Activated T-helper 1 cell treated with anti-CD3 and anti-CD28 coated beads, Interleukin-12 subunit alpha, Interleukin-12 subunit beta, Interleukin-2, Interleukin-4 antibody, amounts not matched to agents 30 ng/mL and 10 ng/mL and 1 ng/mL, durations not matched to agents 14 hours and 24 hours and 36 hours (primary cell): ENCODE results near the gene JAK1. TPM values are rescaled to one million over a fixed set of nuclear protein-coding genes. Genes with fewer than 3 reads are reported as not detected.

Source experiments
- DNase-seq: peaks from one replicate; pipeline ENCODE4 v3.0.0; 2021; ENCODE audit warnings: low spot score
- H3K27ac Mint-ChIP-seq: one replicate; pipeline ENCODE4 v1.8.0; 2021; ENCODE audit warnings: mild to moderate bottlenecking, mixed read lengths
- H3K27me3 Mint-ChIP-seq: one replicate; pipeline ENCODE4 v1.8.0; 2022; ENCODE audit warnings: mild to moderate bottlenecking, moderate library complexity, mixed read lengths; ENCODE audit not compliant: insufficient read depth
- H3K36me3 Mint-ChIP-seq: one replicate; pipeline ENCODE4 v1.8.0; 2021; ENCODE audit warnings: low read depth, mixed read lengths
- H3K4me1 Mint-ChIP-seq: one replicate; pipeline ENCODE4 v1.8.0; 2021; ENCODE audit warnings: low read depth, mixed read lengths
- H3K4me3 Mint-ChIP-seq: one replicate; pipeline ENCODE4 v1.8.0; 2021; ENCODE audit warnings: mild to moderate bottlenecking, moderate library complexity, mixed read lengths
- H3K9me3 Mint-ChIP-seq: one replicate; pipeline ENCODE4 v1.8.0; 2021; ENCODE audit warnings: mixed read lengths
- intact Hi-C: fragments of 100-400 bp; cut with micrococcal nuclease; formaldehyde crosslinking; loops from one replicate; pipeline ENCODE4 v1.15.1; 2024
- total RNA-seq: library from RNA; stranded (reverse); gene quantifications from 2 replicates; pipeline ENCODE4 v1.2.3, GENCODE V29; 2022

The JAK1 gene
- total RNA-seq, 1 donor from 2014 or later, result 102 TPM

DNA sequence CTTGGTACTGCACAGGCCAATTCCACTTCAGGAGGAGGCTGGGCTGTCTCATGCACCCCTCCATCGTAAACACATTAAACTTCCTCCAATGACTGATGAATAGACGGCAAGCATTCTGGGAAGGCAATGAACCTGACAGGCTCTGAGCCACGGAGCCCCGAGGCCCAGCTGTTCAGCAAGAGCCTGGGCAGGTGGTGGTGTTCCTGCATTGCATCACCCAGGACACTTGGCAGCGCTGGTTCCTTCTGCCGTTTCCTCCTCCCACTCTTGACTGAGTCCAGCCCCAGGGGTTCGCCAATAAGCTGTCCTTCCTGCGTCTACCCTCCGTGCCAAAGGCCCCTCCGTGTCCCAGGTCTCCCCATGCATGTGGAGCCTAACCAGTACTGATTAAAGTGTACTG is 109.8 kb downstream of the JAK1 start:
- no peak overlapping the region for H3K4me3 Mint-ChIP-seq
- no peaks in the 10 kb centered on the region for H3K27me3 Mint-ChIP-seq
- DNase-seq, result no peak
- H3K4me1 Mint-ChIP-seq, result no peaks in the 10 kb centered on the region
- peaks cover 58% of the 10 kb centered on the region for H3K36me3 Mint-ChIP-seq
- H3K9me3 Mint-ChIP-seq, result no peaks in the 10 kb centered on the region
- intact Hi-C loops, result no loop called here
- H3K27ac Mint-ChIP-seq, result no peak overlapping the region

DNA sequence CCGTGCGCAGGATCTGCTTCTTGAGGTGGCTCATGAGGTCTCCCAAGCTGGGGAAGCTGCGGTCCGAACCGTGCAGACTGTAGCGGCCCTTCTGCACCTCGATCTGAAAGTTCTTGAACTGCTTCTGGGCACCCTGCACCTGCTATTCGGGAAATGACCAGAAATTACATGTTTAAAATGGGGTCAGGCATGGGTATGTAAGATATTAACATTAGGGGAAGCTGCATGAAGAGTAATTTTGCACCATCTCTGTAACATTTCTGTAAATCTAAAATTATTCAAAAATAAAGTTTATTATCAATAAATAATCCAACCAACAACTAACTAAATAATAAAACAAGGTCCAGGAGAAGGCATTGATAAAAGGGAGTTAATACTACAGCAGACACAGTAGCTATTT is 110.8 kb downstream of the JAK1 start:
- no peaks in the 10 kb centered on the region for H3K27me3 Mint-ChIP-seq
- no peak overlapping the region for H3K4me3 Mint-ChIP-seq
- no peak overlapping the region for H3K27ac Mint-ChIP-seq
- no peak for DNase-seq
- intact Hi-C loops, result no loop called here
- no peaks in the 10 kb centered on the region for H3K9me3 Mint-ChIP-seq
- H3K36me3 Mint-ChIP-seq, result peaks cover 58% of the 10 kb centered on the region
- H3K4me1 Mint-ChIP-seq, result no peaks in the 10 kb centered on the region

DNA sequence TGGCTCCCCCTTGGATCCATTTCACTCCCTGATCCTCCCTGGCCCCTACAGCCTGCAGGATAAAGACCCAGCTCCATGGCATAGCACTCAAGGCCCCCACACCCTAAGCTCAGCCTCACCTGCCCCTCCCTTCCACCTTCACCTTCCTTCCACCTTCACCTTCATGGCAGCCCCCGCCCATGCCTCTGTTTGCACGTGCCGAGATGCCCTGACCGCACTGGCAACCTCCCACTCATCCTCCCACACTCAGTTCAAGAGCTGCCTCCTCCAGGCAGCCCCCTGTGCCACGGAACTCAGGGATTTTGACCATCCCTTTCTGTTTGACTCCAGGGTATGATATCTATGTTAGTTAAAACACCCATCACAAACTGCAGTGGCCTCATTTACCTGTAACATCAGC is 111.7 kb downstream of the JAK1 start:
- no peaks in the 10 kb centered on the region for H3K27me3 Mint-ChIP-seq
- intact Hi-C loops, result no loop called here
- no peak overlapping the region for H3K27ac Mint-ChIP-seq
- DNase-seq, result no peak
- H3K4me1 Mint-ChIP-seq, result no peaks in the 10 kb centered on the region
- peaks cover 62% of the 10 kb centered on the region for H3K36me3 Mint-ChIP-seq
- H3K4me3 Mint-ChIP-seq, result no peak overlapping the region
- no peaks in the 10 kb centered on the region for H3K9me3 Mint-ChIP-seq

GRCh38 chr1:64851664-64852063 is 114.7 kb downstream of the JAK1 start:
- H3K36me3 Mint-ChIP-seq, result peaks cover 44% of the 10 kb centered on the region
- H3K4me1 Mint-ChIP-seq, result no peaks in the 10 kb centered on the region
- no peak for DNase-seq
- H3K9me3 Mint-ChIP-seq, result no peaks in the 10 kb centered on the region
- no peaks in the 10 kb centered on the region for H3K27me3 Mint-ChIP-seq
- no peak overlapping the region for H3K27ac Mint-ChIP-seq
- H3K4me3 Mint-ChIP-seq, result no peak overlapping the region
- intact Hi-C loops, result no loop called here

DNA sequence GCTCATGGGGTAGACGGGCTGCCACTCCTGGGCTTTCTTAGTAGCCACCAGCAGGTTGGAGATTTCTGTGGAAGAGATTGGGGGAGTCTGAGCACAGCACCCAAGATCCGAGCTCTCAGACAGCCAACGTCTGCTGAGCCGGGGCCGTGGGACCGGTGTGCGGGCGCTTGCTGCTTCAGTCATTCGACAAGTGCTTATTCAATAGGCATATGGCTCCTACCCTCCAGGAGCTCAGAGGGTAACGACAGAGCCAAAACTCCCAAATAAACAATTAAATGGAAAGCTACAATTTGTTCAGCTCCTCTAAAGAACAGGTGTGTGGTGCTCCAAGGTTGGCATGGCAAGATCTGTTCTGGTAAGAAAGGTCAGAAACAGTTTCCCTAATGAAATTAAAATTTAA is 115.5 kb downstream of the JAK1 start:
- Mint-ChIP-seq H3K4me3 (no peak overlapping the region), H3K9me3 (no peaks in the 10 kb centered on the region), H3K27me3 (no peaks in the 10 kb centered on the region), H3K4me1 (no peaks in the 10 kb centered on the region), H3K36me3 (peaks cover 40% of the 10 kb centered on the region), H3K27ac (no peak overlapping the region)
- intact Hi-C loops, result no loop called here
- no peak for DNase-seq

DNA sequence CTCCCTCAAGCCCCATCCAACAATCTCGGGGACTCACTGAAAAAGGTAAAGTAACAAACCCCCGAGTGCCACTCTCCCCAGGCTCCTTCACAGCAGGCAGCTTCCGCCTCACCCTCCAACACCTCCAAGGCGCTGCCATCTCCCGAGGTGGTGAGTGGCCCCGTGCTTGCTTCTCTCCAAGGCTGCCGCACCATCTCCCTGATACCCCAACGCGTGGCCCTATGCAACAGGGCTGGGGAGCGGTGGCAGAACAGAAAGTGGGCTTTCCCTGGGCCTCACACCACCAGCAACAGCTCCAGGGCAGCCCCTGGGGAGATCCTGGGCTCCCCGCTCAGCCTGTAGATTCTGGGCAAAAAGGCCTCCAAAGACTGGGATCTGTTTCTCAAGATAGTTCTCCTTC is 116.4 kb downstream of the JAK1 start:
- Mint-ChIP-seq H3K27ac (no peak overlapping the region), H3K36me3 (peaks cover 34% of the 10 kb centered on the region), H3K4me3 (no peak overlapping the region), H3K9me3 (no peaks in the 10 kb centered on the region), H3K27me3 (no peaks in the 10 kb centered on the region), H3K4me1 (no peaks in the 10 kb centered on the region)
- intact Hi-C loops, result no loop called here
- no peak for DNase-seq

GRCh38 chr1:64848803-64849202 is 117.5 kb downstream of the JAK1 start:
- Mint-ChIP-seq H3K4me3 (no peak overlapping the region), H3K4me1 (no peaks in the 10 kb centered on the region), H3K9me3 (no peaks in the 10 kb centered on the region), H3K27ac (no peak overlapping the region), H3K36me3 (peaks cover 39% of the 10 kb centered on the region), H3K27me3 (no peaks in the 10 kb centered on the region)
- intact Hi-C loops, result no loop called here
- no peak for DNase-seq

DNA sequence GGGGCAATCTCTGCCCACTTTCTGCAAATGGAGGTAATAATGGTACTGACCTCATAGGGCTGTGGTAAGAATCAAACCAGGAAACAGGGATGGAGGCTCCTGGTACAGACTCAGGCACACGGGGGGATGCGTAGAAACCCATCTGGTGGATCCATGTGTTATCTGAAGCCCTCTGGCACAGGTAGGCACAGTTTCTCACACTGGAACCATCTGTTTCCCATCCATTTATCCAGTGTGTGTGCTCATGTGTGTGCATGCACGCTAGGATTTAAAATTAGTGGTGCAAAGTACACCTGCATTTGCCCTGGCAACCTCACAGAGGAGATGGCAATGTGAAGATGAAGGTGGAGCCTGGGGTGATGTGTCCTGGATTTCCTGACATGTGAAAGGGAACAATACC is 118.2 kb downstream of the JAK1 start:
- Mint-ChIP-seq H3K9me3 (no peaks in the 10 kb centered on the region), H3K4me3 (no peak overlapping the region), H3K4me1 (no peaks in the 10 kb centered on the region), H3K36me3 (peaks cover 36% of the 10 kb centered on the region), H3K27ac (no peak overlapping the region), H3K27me3 (no peaks in the 10 kb centered on the region)
- intact Hi-C loops, result no loop called here
- no peak for DNase-seq

DNA sequence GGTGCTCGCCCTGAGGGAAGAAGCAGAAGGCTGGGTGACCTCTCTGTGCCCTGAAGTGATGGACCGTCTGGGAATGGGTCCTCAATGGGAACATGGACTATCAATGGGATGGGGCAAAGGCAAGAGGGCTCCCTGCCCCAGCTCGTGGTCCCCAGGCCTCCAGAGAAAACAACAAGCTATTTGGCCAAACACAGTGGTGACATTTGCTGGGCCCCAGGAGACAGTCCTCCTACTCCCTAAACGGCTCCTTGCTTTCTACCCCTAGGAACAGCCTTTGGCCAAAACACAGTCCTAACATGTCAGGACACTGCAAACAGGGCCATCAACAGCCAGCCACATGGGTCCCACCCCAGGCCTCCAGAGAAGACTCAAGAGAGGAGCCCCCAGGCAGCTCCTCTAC is 118.7 kb downstream of the JAK1 start:
- H3K4me3 Mint-ChIP-seq, result no peak overlapping the region
- H3K27me3 Mint-ChIP-seq, result no peaks in the 10 kb centered on the region
- peaks cover 41% of the 10 kb centered on the region for H3K36me3 Mint-ChIP-seq
- intact Hi-C loops, result no loop called here
- no peak for DNase-seq
- H3K4me1 Mint-ChIP-seq, result no peaks in the 10 kb centered on the region
- H3K27ac Mint-ChIP-seq, result no peak overlapping the region
- no peaks in the 10 kb centered on the region for H3K9me3 Mint-ChIP-seq

GRCh38 chr1:64846573-64847430 is 119.5 kb downstream of the JAK1 start:
- Mint-ChIP-seq H3K36me3 (peaks cover 35% of the 10 kb centered on the region), H3K4me3 (no peak overlapping the region), H3K9me3 (no peaks in the 10 kb centered on the region), H3K4me1 (no peaks in the 10 kb centered on the region), H3K27ac (peak overlapping the region; percentile 65), H3K27me3 (no peaks in the 10 kb centered on the region)
- DNase-seq, result no peak
- intact Hi-C loops, result no loop called here

DNA sequence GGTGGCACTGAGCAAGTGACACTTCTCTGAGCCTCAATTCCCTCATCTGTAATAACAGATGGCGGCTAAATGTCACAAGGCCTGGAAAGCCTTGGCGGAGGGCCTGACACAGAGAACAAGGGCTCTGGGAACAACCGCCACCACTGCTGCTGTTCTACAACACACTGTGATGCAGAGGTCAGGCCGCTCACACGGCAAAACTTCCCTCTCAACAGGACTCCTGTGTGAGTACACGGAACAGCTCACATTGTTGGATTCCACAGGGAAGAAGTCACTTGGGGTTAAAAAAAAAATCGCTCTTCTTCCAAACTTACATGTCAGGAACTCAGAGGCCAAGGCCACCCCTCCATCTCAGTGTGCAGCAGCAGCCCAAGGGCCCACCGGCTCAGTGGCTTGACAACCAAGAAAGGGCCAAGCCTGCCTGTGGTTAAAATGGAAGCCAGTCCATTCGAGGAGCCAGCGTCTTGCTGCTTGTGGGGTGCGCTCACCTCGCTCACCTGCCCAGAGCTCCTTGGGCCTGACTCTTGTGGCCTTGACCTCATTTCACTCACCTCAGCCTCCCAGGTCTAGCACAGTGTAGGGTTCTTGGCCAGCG is 120.4 kb downstream of the JAK1 start:
- no peaks in the 10 kb centered on the region for H3K27me3 Mint-ChIP-seq

GRCh38 chr1:64844609-64845008 is 121.7 kb downstream of the JAK1 start:
- Mint-ChIP-seq H3K27ac (no peak overlapping the region), H3K36me3 (peaks cover 37% of the 10 kb centered on the region), H3K9me3 (no peaks in the 10 kb centered on the region), H3K4me1 (no peaks in the 10 kb centered on the region), H3K27me3 (no peaks in the 10 kb centered on the region), H3K4me3 (no peak overlapping the region)
- intact Hi-C loops, result no loop called here
- DNase-seq, result no peak

More for the DNA sequence above, 120.4 kb downstream of the JAK1 start:
- no peaks in the 10 kb centered on the region for H3K9me3 Mint-ChIP-seq
- intact Hi-C loops, result no loop called here
- peak overlapping the region; percentile 65 for H3K27ac Mint-ChIP-seq
- H3K4me3 Mint-ChIP-seq, result no peak overlapping the region
- no peak for DNase-seq
- peaks cover 40% of the 10 kb centered on the region for H3K36me3 Mint-ChIP-seq
- H3K4me1 Mint-ChIP-seq, result no peaks in the 10 kb centered on the region

- no peaks in the 10 kb centered on the region for H3K9me3 Mint-ChIP-seq
- H3K4me3 Mint-ChIP-seq, result no peak overlapping the region
- H3K4me1 Mint-ChIP-seq, result no peaks in the 10 kb centered on the region
- peaks cover 39% of the 10 kb centered on the region for H3K36me3 Mint-ChIP-seq
- no peak overlapping the region for H3K27ac Mint-ChIP-seq
- H3K27me3 Mint-ChIP-seq, result no peaks in the 10 kb centered on the region
- DNase-seq, result no peak
- intact Hi-C loops, result no loop called here
These were observed 122.2 kb downstream of the JAK1 start for GRCh38 chr1:64844175-64844574.
